Spleen (tissue), 11 donors: ENCODE results near the gene LYRM2. TPM values are rescaled to one million over a fixed set of nuclear protein-coding genes. Genes with fewer than 3 reads are reported as not detected.

Experiments used
- DNase-seq: peaks from one replicate; pipeline ENCODE4 v3.0.0-alpha.2; 2020
- H3K27ac ChIP-seq, 8 donors: fragments of 200-600 bp; sonication (generic) in 7 of 8; 1 replicate in 4 of 8; 2 replicates in 4 of 8; pipeline versions ENCODE4 v1.5.0 to v1.8.0; 2016 to 2021; ENCODE audit warnings: inconsistent platforms in 4 of 8, mild to moderate bottlenecking in 4 of 8, moderate library complexity in 1 of 8
- H3K27me3 ChIP-seq, 7 donors: fragments of 200-600 bp; sonication (generic) in 6 of 7; replicated peaks in 1 of 7; 1 replicate in 4 of 7; 2 replicates in 3 of 7; pipeline versions ENCODE4 v1.5.0 to v1.8.0; 2016 to 2021; ENCODE audit warnings: inconsistent platforms in 3 of 7, mild to moderate bottlenecking in 1 of 7
- H3K36me3 ChIP-seq, 6 donors: fragments of 200-600 bp; sonication (generic) in 5 of 6; 1 replicate in 4 of 6; 2 replicates in 2 of 6; pipeline versions ENCODE4 v1.5.0 to v1.8.0; 2016 to 2021; ENCODE audit warnings: inconsistent platforms in 2 of 6
- H3K4me1 ChIP-seq, 6 donors: fragments of 200-600 bp; sonication (generic) in 5 of 6; 1 replicate in 3 of 6; 2 replicates in 3 of 6; pipeline versions ENCODE4 v1.5.0 to v1.8.0; 2016 to 2021; ENCODE audit warnings: inconsistent platforms in 3 of 6
- H3K4me3 ChIP-seq, 8 donors: fragments of 200-600 bp; sonication (generic) in 7 of 8; 1 replicate in 4 of 8; 2 replicates in 4 of 8; pipeline versions ENCODE4 v1.5.0 to v1.8.0; 2016 to 2021; ENCODE audit warnings: inconsistent platforms in 4 of 8, mild to moderate bottlenecking in 4 of 8, moderate library complexity in 2 of 8
- H3K9me3 ChIP-seq, 8 donors: fragments of 200-600 bp; sonication (generic) in 7 of 8; 1 replicate in 4 of 8; 2 replicates in 4 of 8; pipeline versions ENCODE4 v1.5.0 to v1.8.0; 2016 to 2021; ENCODE audit warnings: inconsistent platforms in 4 of 8
- POLR2A ChIP-seq, 3 donors: fragments of 450-650 bp; IDR thresholded peaks; one replicate each; pipeline ENCODE4 v1.5.1; 2017; ENCODE audit warnings: antibody characterized with exemption in 3 of 3, mild to moderate bottlenecking in 1 of 3
- POLR2AphosphoS5 ChIP-seq, 3 donors: sonication (generic); formaldehyde crosslinking; IDR thresholded peaks; one replicate each; pipeline ENCODE4 v1.5.1; 2017; ENCODE audit warnings: antibody characterized with exemption in 3 of 3
- WGBS, 5 donors: extraction: QIAGEN DNeasy Blood & Tissue Kit in 3 of 5; methylation state at CpG; one replicate each; pipeline versions ENCODE4 v1.1.5 to v1.1.7; 2013 to 2018; 5-methylcytosine and 5-hydroxymethylcytosine counted together
- intact Hi-C: fragments of 100-400 bp; cut with DNase I; formaldehyde crosslinking; loops from one replicate; pipeline ENCODE4 v1.15.0; 2023; ENCODE audit warnings: low total_unique reads
- polyA plus RNA-seq, 3 donors: library from polyadenylated mRNA; stranded (reverse); fragments of 200-250 nt; gene quantifications; one replicate each; pipeline ENCODE4 v1.2.1, GENCODE V29; 2013
- total RNA-seq, 7 donors: library from RNA; depleted of rRNA in 3 of 7; stranded (reverse); fragments of >200 nt in 3 of 7; fragmentation: NEBNext Ultra II Directional in 4 of 7; extraction: Animal tissue kit (Norgen Biotek cat#: 25700) in 4 of 7; gene quantifications; one replicate each; pipeline versions ENCODE4 v1.1.0 to v1.2.1, GENCODE V29; 2016 to 2021
- TF ChIP-seq, protein P1 (sequence below), 11 experiments: fragments of 200-600 bp in 7 of 11; fragments of 450-650 bp in 4 of 11; sonication (generic) in 4 of 11; IDR thresholded peaks in 8 of 11; conservative IDR thresholded peaks in 3 of 11; 1 replicate in 7 of 11; 2 replicates in 4 of 11; pipeline versions ENCODE4 v1.4.0 to v1.8.0; 2016 to 2021; ENCODE audit warnings: antibody characterized with exemption in 11 of 11, inconsistent platforms in 4 of 11, mild to moderate bottlenecking in 1 of 11
- donor health status: healthy with polysubstance abuse.
- donor health status: DM: no; HTN: no; CAD: no; lungs with moderate emphysema.
- donor health status: DM: no; HTN: no; CAD: no.
- donor health status: Bipolar disorder and iron deficiency.
- donor health status: healthy.
- donor health status: DM: no; HTN: no; CAD: no.
- donor health status: DM: yes; HTN: yes; CAD: no.

The LYRM2 gene
- total and polyA plus RNA-seq, 10 donors: 12.7 to 31.8 (median 24.7) TPM

DNA sequence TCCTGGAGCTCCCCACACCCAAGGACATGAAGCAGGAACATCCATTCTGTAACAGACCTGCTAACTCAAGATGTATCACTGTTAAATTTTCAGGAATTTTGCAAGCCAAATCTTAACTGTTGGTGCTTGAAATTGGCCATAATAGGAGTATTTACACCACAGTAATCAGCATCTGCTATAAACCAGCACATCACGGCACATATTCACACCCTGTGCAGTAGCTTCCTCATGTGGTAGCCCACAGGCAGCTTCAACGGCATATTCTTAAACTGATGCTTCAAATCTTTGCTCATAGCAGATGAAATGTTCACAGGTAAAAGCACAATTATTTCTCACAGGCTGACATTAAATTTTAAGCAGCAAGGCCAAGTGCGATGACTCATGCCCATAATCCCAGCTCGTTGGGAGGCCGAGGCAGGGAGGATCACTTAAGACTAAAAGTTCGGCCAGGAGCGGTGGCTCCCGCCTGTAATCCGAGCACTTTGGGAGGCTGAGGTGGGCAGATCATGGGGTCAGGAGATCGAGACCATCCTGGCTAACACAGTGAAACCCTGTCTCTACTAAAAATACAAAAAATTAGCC is 43.5 kb upstream of the LYRM2 start:
- DNase-seq: no peak
- 86 to 93% (median 93%) methylated on average over 10 of the region's 10 CpGs for WGBS, 5 donors
- Histone ChIP-seq H3K4me3 (no peak overlapping the region), H3K36me3 (peaks cover 3 to 100% (median 92%) of the 10 kb centered on the region in 6 donors), H3K4me1 (no peaks in the 10 kb centered on the region), H3K27me3 (no peaks in the 10 kb centered on the region), H3K27ac (no peak overlapping the region), H3K9me3 (no peaks in the 10 kb centered on the region)
- intact Hi-C loops: no loop called here
- TF ChIP-seq, protein P1, sequence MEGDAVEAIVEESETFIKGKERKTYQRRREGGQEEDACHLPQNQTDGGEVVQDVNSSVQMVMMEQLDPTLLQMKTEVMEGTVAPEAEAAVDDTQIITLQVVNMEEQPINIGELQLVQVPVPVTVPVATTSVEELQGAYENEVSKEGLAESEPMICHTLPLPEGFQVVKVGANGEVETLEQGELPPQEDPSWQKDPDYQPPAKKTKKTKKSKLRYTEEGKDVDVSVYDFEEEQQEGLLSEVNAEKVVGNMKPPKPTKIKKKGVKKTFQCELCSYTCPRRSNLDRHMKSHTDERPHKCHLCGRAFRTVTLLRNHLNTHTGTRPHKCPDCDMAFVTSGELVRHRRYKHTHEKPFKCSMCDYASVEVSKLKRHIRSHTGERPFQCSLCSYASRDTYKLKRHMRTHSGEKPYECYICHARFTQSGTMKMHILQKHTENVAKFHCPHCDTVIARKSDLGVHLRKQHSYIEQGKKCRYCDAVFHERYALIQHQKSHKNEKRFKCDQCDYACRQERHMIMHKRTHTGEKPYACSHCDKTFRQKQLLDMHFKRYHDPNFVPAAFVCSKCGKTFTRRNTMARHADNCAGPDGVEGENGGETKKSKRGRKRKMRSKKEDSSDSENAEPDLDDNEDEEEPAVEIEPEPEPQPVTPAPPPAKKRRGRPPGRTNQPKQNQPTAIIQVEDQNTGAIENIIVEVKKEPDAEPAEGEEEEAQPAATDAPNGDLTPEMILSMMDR (IDR thresholded peaks at IDR 0.05 in 8 of 11, conservative IDR thresholded peaks at IDR 0.05 in 3 of 11): no peak
- TF ChIP-seq POLR2A (IDR thresholded peaks at IDR 0.05): no peak
- TF ChIP-seq POLR2AphosphoS5 (IDR thresholded peaks at IDR 0.05): no peak

DNA sequence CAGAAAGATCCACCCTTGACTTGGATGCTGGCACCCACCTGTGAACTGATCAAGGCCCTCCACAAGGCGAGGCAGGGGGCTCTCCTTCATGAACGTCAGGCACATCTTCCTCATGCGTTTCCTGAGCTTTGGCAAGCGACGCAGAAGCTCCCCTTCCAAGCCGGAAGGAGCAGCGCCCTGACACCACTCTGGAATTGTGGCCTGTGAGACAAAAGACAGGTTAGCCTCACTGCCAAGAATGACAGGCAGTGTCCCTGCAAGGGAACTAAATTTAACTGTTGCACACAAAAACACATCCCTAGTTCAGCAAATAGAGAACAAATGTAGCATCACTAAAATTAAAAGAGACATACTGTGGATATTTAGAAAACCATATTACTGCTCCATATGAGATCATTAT is 42.0 kb upstream of the LYRM2 start:
- Histone ChIP-seq H3K4me1 (no peaks in the 10 kb centered on the region), H3K27ac (no peak overlapping the region), H3K36me3 (peaks cover 0 to 100% (median 92%) of the 10 kb centered on the region in 6 donors), H3K27me3 (no peaks in the 10 kb centered on the region), H3K9me3 (no peaks in the 10 kb centered on the region), H3K4me3 (no peak overlapping the region)
- WGBS, 5 donors: 81 to 100% (median 87%) methylated on average over 6 to 7 of the region's 7 CpGs
- TF ChIP-seq POLR2A (IDR thresholded peaks at IDR 0.05) (no peak), POLR2AphosphoS5 (IDR thresholded peaks at IDR 0.05) (no peak)
- TF ChIP-seq, protein P1 (IDR thresholded peaks at IDR 0.05 in 8 of 11, conservative IDR thresholded peaks at IDR 0.05 in 3 of 11): no peak
- intact Hi-C loops: no loop called here
- DNase-seq: no peak

DNA sequence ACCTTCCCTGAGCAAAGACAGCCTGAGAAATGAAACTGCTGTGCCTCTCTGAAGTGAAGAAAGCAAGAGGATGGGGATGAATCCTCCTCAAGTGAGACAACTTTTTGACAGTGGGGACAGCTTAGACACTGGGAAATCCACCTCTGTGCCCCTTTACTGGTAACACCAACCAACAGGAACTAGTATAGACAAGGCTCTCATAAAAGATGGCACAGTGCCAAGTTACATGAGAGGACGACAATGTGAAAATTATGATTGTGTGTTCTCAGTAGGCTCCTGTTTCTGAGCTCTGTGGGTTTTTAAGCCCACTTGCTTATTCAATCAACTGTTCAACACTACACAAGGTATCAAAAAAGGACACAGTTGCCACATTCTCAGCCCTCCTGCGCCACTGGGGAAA is 41.6 kb upstream of the LYRM2 start:
- Histone ChIP-seq H3K27me3 (no peaks in the 10 kb centered on the region), H3K4me1 (no peaks in the 10 kb centered on the region), H3K27ac (no peak overlapping the region), H3K36me3 (peaks cover 0 to 100% (median 92%) of the 10 kb centered on the region in 6 donors), H3K9me3 (no peaks in the 10 kb centered on the region), H3K4me3 (no peak overlapping the region)
- WGBS, 5 donors: 77 to 89% (median 81%) methylated on average over 2 of the region's 2 CpGs
- intact Hi-C loops: no loop called here
- DNase-seq: no peak
- TF ChIP-seq POLR2AphosphoS5 (IDR thresholded peaks at IDR 0.05): no peak
- TF ChIP-seq, protein P1 (IDR thresholded peaks at IDR 0.05 in 8 of 11, conservative IDR thresholded peaks at IDR 0.05 in 3 of 11): no peak
- no peak for TF ChIP-seq POLR2A (IDR thresholded peaks at IDR 0.05)

DNA sequence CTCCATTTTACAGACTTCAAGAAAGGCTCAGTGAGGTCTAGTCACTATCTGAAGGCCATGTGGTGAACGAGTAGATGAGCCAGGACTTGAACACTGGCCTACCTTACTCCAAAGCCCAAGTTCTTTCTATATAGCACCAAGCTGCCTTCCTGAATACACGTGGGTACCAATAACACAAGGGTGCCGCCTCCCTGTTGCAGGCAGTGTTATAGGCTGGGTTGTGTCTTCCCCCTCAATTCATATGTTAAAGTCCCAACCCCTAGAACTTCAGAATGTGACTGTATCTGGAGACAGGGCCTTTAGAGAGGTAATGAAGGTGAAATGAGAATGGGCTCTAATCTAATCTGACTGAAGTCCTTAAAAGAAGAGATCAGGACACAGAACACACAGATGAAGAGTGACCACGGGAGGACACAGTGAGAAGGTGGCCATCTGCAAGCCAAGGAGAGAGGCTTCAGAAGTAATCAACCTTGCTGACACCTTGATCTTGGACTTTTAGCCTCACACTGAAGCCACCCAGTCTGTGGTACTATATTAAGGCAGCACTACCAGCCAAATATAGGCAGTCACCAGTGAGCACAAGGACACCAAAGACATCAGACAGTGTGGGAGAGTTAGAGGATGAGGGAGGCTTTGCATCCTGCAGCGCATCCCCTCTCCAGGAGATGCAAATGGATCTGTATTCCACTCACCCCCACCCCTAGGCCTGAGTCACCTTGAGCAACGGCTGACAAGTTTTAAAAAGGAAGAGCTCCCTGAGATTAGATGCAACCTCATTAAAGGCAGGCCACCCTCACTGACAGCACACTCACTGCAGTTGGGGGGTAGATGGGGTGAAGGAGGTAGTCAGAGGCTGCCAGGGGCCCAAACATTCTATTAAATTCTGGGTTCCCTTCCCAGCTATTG is 40.9 kb upstream of the LYRM2 start:
- Histone ChIP-seq H3K4me1 (no peaks in the 10 kb centered on the region), H3K9me3 (no peaks in the 10 kb centered on the region), H3K27ac (no peak overlapping the region), H3K4me3 (no peak overlapping the region), H3K27me3 (no peaks in the 10 kb centered on the region), H3K36me3 (peaks cover 6 to 100% (median 92%) of the 10 kb centered on the region in 6 donors)
- WGBS, 5 donors: 81 to 93% (median 84%) methylated on average over 6 of the region's 6 CpGs
- DNase-seq: no peak
- intact Hi-C loops: no loop called here
- TF ChIP-seq, protein P1 (IDR thresholded peaks at IDR 0.05 in 8 of 11, conservative IDR thresholded peaks at IDR 0.05 in 3 of 11): no peak
- TF ChIP-seq POLR2AphosphoS5 (IDR thresholded peaks at IDR 0.05) (no peak), POLR2A (IDR thresholded peaks at IDR 0.05) (no peak)
